Measurements from ENCODE around the gene MACROD2. TPM values are rescaled to one million over a fixed set of nuclear protein-coding genes. Genes with fewer than 3 reads are reported as not detected.

Gene MACROD2
- polyA plus RNA-seq, 2 of the 4 experiments (the other 2 are of a cell fraction), result 0.96 to 1.3 TPM

DNA sequence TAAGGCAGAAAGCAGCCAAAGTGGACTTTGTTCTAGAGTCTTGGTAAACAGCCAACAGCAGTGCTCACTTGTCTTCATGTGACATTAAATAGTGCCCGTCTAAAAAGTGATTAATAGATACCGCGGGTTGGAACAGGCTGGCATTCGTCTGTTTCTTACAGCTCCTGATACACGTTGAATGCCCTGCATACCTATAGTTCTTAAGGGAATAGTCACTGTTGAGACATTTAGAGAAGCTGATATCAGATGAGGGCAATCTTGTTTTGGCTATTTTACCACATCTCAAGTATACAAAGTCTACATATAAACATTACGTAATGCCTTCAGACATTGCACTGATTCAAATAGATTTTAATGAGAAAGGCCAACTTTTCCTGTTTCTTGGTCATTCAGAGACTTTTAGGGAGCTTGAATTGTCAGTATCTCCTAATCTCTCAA lies 717.0 kb downstream of the MACROD2 start (continued):
- TF ChIP-seq RARB (CRISPR knock-in tag; IDR thresholded peaks at IDR 0.05) (no peak), GATA3 (IDR thresholded peaks at IDR 0.05; ENCODE audit: borderline replicate concordance) (peak; percentile 96), JUN (IDR thresholded peaks at IDR 0.05) (peak; percentile 49 to 59; a peak in 3 of 5 replicates), ZNF302 (CRISPR knock-in tag; IDR thresholded peaks at IDR 0.05) (no peak), SMC3 (IDR thresholded peaks at IDR 0.05) (peak; percentile 69), RCOR1 (IDR thresholded peaks at IDR 0.05; ENCODE audit: low read depth, low read length) (no peak), CTCF (IDR thresholded peaks at IDR 0.05) (no peak; the same call in 2 of the 3 replicates), RAD21 (conservative IDR thresholded peaks at IDR 0.05 in 1 of 2, IDR thresholded peaks at IDR 0.05 in 1 of 2) (peak; percentile 44 to 79), ZFP36 (IDR thresholded peaks at IDR 0.05; ENCODE audit: borderline replicate concordance, partially characterized antibody) (no peak), FOSL2 (IDR thresholded peaks at IDR 0.05) (peak; percentile 68; the same call in 1 of the 2 replicates), FOSL2 (CRISPR knock-in tag; IDR thresholded peaks at IDR 0.05) (peak; percentile 88), TP53 (CRISPR knock-in tag; IDR thresholded peaks at IDR 0.05) (no peak), KDM1A (IDR thresholded peaks at IDR 0.05; ENCODE audit: low read depth) (no peak), EHF (CRISPR knock-in tag; IDR thresholded peaks at IDR 0.05) (no peak), EP300 (IDR thresholded peaks at IDR 0.05) (peak; percentile 82 to 87; a peak in 4 of 5 replicates), NFE2L2 (conservative IDR thresholded peaks at IDR 0.05; ENCODE audit: low read length) (no peak), HEYL (CRISPR knock-in tag; IDR thresholded peaks at IDR 0.05) (no peak), MAX (IDR thresholded peaks at IDR 0.05) (peak; percentile 46; the same call in 1 of the 2 replicates)
- TF ChIP-seq, protein P1, sequence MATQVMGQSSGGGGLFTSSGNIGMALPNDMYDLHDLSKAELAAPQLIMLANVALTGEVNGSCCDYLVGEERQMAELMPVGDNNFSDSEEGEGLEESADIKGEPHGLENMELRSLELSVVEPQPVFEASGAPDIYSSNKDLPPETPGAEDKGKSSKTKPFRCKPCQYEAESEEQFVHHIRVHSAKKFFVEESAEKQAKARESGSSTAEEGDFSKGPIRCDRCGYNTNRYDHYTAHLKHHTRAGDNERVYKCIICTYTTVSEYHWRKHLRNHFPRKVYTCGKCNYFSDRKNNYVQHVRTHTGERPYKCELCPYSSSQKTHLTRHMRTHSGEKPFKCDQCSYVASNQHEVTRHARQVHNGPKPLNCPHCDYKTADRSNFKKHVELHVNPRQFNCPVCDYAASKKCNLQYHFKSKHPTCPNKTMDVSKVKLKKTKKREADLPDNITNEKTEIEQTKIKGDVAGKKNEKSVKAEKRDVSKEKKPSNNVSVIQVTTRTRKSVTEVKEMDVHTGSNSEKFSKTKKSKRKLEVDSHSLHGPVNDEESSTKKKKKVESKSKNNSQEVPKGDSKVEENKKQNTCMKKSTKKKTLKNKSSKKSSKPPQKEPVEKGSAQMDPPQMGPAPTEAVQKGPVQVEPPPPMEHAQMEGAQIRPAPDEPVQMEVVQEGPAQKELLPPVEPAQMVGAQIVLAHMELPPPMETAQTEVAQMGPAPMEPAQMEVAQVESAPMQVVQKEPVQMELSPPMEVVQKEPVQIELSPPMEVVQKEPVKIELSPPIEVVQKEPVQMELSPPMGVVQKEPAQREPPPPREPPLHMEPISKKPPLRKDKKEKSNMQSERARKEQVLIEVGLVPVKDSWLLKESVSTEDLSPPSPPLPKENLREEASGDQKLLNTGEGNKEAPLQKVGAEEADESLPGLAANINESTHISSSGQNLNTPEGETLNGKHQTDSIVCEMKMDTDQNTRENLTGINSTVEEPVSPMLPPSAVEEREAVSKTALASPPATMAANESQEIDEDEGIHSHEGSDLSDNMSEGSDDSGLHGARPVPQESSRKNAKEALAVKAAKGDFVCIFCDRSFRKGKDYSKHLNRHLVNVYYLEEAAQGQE (IDR thresholded peaks at IDR 0.05), result no peak
- TF ChIP-seq, protein P2, sequence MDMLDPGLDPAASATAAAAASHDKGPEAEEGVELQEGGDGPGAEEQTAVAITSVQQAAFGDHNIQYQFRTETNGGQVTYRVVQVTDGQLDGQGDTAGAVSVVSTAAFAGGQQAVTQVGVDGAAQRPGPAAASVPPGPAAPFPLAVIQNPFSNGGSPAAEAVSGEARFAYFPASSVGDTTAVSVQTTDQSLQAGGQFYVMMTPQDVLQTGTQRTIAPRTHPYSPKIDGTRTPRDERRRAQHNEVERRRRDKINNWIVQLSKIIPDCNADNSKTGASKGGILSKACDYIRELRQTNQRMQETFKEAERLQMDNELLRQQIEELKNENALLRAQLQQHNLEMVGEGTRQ (IDR thresholded peaks at IDR 0.05), result peak; percentile 22; the same call in 1 of the 2 replicates

DNA sequence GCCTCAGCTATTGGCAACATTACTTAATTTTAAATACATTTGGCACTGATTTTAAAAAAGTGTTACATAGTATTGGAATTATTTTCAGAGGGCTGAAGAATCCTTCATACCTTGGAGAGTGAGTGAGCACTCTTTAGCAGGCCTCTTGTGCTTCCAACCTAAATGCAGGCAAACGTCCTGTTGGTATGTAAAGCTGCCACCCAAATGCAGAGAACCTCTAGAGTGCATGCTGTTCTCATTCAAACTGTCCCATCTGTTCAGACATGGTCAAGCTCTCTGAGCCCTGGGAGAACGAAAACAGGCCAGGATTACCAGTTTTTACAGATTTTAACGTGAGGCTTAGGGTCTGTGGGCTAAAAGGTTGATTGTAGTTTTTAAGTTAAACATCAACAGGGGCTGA lies 720.1 kb downstream of the MACROD2 start:
- Histone ChIP-seq H3K27ac (peak overlapping the region in 1 of 2 experiments; percentile 50; a peak in 3 of 6 replicates), H3K4me2 (no peak overlapping the region), H3K4me1 (peaks cover 52% of the 10 kb centered on the region), H3K4me3 (no peak overlapping the region), H3K9me3 (0 out of 3 replicates have a peak, but pooled peaks cover 2% of the 10 kb centered on the region)
- TF ChIP-seq MAX (IDR thresholded peaks at IDR 0.05), result no peak
- no peak for TF ChIP-seq RFX5 (IDR thresholded peaks at IDR 0.05)
- FAIRE-seq (no peak), DNase-seq (ENCODE audit: low read depth in 1 of 2, low spot score in 1 of 2) (no peak), ATAC-seq (no peak)
- CTCF ChIA-PET, result no interaction called here
- 86% methylated on average over 3 of the region's 3 CpGs for WGBS (ENCODE audit: missing lambda C conversion rate)
- POLR2A ChIA-PET, result no interaction called here

Data from A549 (cell line).